ENCODE measurements around the gene ZNF420.

The ZNF420 gene

DNA sequence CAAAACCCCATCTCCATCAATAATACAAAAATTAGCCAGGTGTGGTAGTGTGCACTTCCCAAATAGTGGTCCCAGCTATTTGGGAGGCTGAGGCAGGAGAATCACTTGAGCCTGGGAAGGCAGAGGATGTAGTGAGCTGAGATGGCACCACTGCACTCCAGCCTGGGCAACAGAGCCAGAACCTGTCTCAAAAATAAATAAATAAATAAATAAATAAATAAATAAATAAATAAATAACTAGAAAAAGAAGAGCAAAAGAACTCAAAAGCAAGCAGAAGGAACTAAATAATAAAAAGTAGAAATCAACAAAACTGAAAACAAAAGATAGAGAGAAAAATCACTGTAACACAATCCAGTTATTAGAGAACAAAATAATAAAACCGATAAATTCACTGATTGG lies 81.9 kb downstream of the ZNF420 start:
- DNase-seq, result no peak

- DNase-seq, result no peak
These were observed 87.4 kb downstream of the ZNF420 start for GRCh38 chr19:37165635-37166034.

GRCh38 chr19:37172368-37173366 lies 94.4 kb downstream of the ZNF420 start, which contains the start of gene ZNF585A:
Gene ZNF585A, minus strand, starts transcription at chr19:37172695. Its CDS starts 2,785 bp downstream, at chr19:37169910.
- peak; percentile 90 for DNase-seq

Measured in activated naive CD4-positive, alpha-beta T cell treated with Interleukin-2 at 50 U/mL for 16 hours (primary cell).